HepG2 (cell line): ENCODE measurements around the gene CMIP. TPM values are rescaled to one million over a fixed set of nuclear protein-coding genes. Genes with fewer than 3 reads are reported as not detected.

Experiments used
- ETV6 ChIP-seq: sonication (generic); formaldehyde crosslinking; conservative IDR thresholded peaks from 2 replicates; pipeline ENCODE4 v1.4.0; 2020; ENCODE audit warnings: missing genetic modification reagents
- FOXA1 ChIP-seq, 2 experiments: fragments of 450-650 bp in 1 of 2; sonication (generic) in 1 of 2; formaldehyde crosslinking in 1 of 2; IDR thresholded peaks; 2 replicates each; pipeline versions ENCODE4 v1.4.0 to v1.6.1; 2016 to 2020; ENCODE audit warnings: missing genetic modification reagents in 1 of 2
- GATAD2A ChIP-seq: IDR thresholded peaks from 2 replicates; pipeline ENCODE4 v1.6.1; 2016
- HNRNPUL1 ChIP-seq: fragments of 200-400 bp; formaldehyde crosslinking; IDR thresholded peaks from 2 replicates; pipeline ENCODE4 v1.6.1; 2017; ENCODE audit warnings: low read depth, mild to moderate bottlenecking, low read length, moderate library complexity
- ISL2 ChIP-seq: sonication (generic); formaldehyde crosslinking; IDR thresholded peaks from 2 replicates; pipeline ENCODE4 v1.5.0; 2020; ENCODE audit warnings: missing genetic modification reagents
- KDM1A ChIP-seq: IDR thresholded peaks from 2 replicates; pipeline ENCODE4 v1.6.1; 2016; ENCODE audit warnings: missing compliant biosample characterization
- polyA plus RNA-seq, 8 experiments: library from polyadenylated mRNA; depleted of rRNA in 3 of 8; stranded (reverse) in 7 of 8; unstranded in 1 of 8; fragments of >200 nt; fragmentation: Illumina TruSeq in 4 of 8; extraction: Trizol in 4 of 8; gene quantifications; 2 replicates each; pipeline versions ENCODE4 v1.2.1 to v1.2.3, GENCODE V29; 2011 to 2016; ENCODE audit warnings: low read depth in 4 of 8, missing spikeins in 1 of 8, mixed read lengths in 1 of 8; ENCODE audit not compliant: insufficient read depth in 1 of 8
- total RNA-seq, 5 experiments: library from RNA; depleted of rRNA; stranded (reverse); fragments of >200 nt; fragmentation: Illumina TruSeq; extraction: Trizol; gene quantifications; 2 replicates each; pipeline ENCODE4 v1.2.3, GENCODE V29; 2016; ENCODE audit warnings: low read depth in 1 of 5
- TF ChIP-seq, protein P1 (sequence below): sonication (generic); formaldehyde crosslinking; IDR thresholded peaks from 2 replicates; pipeline ENCODE4 v1.4.0; 2020; ENCODE audit warnings: mild to moderate bottlenecking, low read depth, missing genetic modification reagents
- TF ChIP-seq, protein P2 (sequence below): sonication (generic); formaldehyde crosslinking; IDR thresholded peaks from 2 replicates; pipeline ENCODE4 v1.8.1; 2023; ENCODE audit warnings: mild to moderate bottlenecking, moderate library complexity, missing genetic modification reagents
- TF ChIP-seq, protein P3 (sequence below): sonication (generic); formaldehyde crosslinking; IDR thresholded peaks from 2 replicates; pipeline ENCODE4 v1.5.1; 2020; ENCODE audit warnings: missing genetic modification reagents, mild to moderate bottlenecking, borderline replicate concordance
- TF ChIP-seq, protein P4 (sequence below): sonication (generic); formaldehyde crosslinking; IDR thresholded peaks from one replicate; pipeline ENCODE4 v1.5.1; 2020; ENCODE audit warnings: mild to moderate bottlenecking, missing genetic modification reagents; ENCODE audit errors: not compliant biosample characterization
- TF ChIP-seq, protein P5 (sequence below): fragments of 450-650 bp; IDR thresholded peaks from 2 replicates; pipeline ENCODE4 v1.6.1; 2017

The CMIP gene
- total and polyA plus RNA-seq, 2 of the 13 experiments (the other 11 are each of a cell fraction or from before 2014, with no cell fraction given) = 10.9 to 18.1 TPM

DNA sequence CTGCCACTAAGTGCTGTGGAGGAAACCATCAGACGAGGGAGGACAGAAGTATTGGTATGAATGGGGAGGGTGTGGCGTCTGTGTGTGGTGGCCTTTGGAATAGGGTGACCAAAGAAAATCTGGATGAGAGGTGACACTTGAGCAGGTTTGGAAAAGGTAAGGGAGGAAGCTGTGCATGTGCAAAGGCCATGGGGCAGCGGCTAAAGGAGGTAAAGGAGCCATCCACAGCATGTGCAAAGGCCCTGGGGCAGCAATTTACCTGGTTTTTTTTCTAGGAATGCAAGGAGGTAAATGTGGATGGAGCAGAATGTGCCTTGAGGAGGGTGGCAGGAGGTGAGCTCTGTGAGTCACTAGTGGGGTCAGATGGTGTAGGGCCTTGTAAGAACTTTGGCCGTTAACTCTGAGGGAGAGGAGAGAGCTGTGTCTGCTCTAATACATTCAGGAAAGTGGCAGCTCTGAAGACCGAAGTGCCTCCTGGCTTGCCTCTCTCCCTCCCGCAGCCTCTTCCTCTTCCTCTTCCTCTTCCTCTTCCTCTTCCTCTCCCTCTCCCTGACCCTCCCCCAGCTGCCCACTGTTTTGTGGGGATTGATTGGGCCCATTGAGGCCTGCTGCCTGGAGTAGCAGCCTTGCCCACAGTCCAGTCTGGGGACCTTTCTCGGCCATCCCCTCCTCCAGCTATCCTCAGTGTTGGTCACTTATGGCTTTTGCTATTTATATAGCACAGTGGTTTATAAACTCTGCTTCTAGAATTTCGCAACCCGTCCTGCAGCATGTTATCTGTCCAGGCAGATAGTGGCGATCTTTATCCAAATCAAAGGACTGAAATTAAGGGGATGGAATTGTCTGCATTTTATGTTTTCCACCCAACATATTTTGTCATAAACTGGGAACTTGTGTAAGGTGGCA, 38.7 kb downstream of the CMIP start (continued):
- TF ChIP-seq, protein P1, sequence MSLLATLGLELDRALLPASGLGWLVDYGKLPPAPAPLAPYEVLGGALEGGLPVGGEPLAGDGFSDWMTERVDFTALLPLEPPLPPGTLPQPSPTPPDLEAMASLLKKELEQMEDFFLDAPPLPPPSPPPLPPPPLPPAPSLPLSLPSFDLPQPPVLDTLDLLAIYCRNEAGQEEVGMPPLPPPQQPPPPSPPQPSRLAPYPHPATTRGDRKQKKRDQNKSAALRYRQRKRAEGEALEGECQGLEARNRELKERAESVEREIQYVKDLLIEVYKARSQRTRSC = no peak
- TF ChIP-seq ISL2 (no peak), GATAD2A (CRISPR knock-in tag) (0 out of 2 replicates have a peak, but pooled peaks have one; percentile 21), ETV6 (peak; percentile 72; the same call in 1 of the 2 replicates), HNRNPUL1 (no peak), FOXA1 (IDR thresholded peaks at IDR 0.05) (no peak), FOXA1 (CRISPR knock-in tag; IDR thresholded peaks at IDR 0.05) (0 out of 2 replicates have a peak, but pooled peaks have one; percentile 34), KDM1A (CRISPR knock-in tag) (peak; percentile 45; the same call in 1 of the 2 replicates)
- TF ChIP-seq, protein P2, sequence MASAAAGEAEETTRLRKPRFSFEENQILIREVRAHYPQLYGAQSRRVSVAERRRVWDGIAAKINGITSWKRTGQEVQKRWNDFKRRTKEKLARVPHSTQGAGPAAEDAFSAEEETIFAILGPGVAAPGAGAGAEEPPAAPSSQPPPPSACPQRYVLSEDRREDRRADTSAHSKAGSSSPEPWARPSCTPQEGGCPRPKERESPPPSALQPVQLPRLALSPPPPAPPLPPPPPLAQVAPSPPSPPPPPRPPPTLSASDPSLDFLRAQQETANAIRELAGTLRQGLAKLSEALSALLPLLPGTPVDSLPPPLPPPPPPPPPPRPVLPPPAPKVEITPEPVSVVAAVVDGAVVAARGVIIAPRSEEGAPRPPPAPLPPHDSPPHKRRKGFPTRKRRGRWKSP (CRISPR knock-in tag) = no peak
- TF ChIP-seq, protein P3, sequence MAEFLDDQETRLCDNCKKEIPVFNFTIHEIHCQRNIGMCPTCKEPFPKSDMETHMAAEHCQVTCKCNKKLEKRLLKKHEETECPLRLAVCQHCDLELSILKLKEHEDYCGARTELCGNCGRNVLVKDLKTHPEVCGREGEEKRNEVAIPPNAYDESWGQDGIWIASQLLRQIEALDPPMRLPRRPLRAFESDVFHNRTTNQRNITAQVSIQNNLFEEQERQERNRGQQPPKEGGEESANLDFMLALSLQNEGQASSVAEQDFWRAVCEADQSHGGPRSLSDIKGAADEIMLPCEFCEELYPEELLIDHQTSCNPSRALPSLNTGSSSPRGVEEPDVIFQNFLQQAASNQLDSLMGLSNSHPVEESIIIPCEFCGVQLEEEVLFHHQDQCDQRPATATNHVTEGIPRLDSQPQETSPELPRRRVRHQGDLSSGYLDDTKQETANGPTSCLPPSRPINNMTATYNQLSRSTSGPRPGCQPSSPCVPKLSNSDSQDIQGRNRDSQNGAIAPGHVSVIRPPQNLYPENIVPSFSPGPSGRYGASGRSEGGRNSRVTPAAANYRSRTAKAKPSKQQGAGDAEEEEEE (CRISPR knock-in tag) = no peak
- TF ChIP-seq, protein P4, sequence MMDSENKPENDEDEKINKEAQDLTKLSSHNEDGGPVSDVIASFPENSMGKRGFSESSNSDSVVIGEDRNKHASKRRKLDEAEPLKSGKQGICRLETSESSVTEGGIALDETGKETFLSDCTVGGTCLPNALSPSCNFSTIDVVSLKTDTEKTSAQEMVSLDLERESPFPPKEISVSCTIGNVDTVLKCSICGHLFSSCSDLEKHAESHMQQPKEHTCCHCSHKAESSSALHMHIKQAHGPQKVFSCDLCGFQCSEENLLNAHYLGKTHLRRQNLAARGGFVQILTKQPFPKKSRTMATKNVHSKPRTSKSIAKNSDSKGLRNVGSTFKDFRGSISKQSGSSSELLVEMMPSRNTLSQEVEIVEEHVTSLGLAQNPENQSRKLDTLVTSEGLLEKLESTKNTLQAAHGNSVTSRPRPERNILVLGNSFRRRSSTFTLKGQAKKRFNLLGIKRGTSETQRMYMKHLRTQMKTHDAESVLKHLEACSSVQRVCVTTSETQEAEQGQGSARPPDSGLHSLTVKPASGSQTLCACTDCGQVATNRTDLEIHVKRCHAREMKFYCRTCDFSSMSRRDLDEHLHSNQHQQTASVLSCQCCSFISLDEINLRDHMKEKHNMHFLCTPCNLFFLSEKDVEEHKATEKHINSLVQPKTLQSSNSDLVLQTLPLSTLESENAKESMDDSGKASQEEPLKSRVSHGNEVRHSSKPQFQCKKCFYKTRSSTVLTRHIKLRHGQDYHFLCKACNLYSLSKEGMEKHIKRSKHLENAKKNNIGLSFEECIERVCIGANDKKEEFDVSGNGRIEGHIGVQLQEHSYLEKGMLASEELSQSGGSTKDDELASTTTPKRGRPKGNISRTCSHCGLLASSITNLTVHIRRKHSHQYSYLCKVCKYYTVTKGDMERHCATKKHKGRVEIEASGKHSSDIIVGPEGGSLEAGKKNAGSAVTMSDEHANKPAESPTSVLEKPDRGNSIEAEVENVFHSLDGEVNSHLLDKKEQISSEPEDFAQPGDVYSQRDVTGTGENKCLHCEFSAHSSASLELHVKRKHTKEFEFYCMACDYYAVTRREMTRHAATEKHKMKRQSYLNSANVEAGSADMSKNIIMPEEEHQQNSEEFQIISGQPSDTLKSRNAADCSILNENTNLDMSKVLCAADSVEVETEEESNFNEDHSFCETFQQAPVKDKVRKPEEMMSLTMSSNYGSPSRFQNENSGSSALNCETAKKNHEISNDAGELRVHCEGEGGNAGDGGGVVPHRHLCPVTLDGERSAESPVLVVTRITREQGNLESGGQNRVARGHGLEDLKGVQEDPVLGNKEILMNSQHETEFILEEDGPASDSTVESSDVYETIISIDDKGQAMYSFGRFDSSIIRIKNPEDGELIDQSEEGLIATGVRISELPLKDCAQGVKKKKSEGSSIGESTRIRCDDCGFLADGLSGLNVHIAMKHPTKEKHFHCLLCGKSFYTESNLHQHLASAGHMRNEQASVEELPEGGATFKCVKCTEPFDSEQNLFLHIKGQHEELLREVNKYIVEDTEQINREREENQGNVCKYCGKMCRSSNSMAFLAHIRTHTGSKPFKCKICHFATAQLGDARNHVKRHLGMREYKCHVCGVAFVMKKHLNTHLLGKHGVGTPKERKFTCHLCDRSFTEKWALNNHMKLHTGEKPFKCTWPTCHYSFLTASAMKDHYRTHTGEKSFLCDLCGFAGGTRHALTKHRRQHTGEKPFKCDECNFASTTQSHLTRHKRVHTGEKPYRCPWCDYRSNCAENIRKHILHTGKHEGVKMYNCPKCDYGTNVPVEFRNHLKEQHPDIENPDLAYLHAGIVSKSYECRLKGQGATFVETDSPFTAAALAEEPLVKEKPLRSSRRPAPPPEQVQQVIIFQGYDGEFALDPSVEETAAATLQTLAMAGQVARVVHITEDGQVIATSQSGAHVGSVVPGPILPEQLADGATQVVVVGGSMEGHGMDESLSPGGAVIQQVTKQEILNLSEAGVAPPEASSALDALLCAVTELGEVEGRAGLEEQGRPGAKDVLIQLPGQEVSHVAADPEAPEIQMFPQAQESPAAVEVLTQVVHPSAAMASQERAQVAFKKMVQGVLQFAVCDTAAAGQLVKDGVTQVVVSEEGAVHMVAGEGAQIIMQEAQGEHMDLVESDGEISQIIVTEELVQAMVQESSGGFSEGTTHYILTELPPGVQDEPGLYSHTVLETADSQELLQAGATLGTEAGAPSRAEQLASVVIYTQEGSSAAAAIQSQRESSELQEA (CRISPR knock-in tag) = no peak
- TF ChIP-seq, protein P5, sequence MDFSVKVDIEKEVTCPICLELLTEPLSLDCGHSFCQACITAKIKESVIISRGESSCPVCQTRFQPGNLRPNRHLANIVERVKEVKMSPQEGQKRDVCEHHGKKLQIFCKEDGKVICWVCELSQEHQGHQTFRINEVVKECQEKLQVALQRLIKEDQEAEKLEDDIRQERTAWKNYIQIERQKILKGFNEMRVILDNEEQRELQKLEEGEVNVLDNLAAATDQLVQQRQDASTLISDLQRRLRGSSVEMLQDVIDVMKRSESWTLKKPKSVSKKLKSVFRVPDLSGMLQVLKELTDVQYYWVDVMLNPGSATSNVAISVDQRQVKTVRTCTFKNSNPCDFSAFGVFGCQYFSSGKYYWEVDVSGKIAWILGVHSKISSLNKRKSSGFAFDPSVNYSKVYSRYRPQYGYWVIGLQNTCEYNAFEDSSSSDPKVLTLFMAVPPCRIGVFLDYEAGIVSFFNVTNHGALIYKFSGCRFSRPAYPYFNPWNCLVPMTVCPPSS = no peak
